Measurements from ENCODE around the gene CRYBA2. TPM values are rescaled to one million over a fixed set of nuclear protein-coding genes. Genes with fewer than 3 reads are reported as not detected.

Gene CRYBA2
- total and polyA plus RNA-seq, 3 donors from 2014 or later = 0.56 to 2.9 (median 2.7) TPM

DNA sequence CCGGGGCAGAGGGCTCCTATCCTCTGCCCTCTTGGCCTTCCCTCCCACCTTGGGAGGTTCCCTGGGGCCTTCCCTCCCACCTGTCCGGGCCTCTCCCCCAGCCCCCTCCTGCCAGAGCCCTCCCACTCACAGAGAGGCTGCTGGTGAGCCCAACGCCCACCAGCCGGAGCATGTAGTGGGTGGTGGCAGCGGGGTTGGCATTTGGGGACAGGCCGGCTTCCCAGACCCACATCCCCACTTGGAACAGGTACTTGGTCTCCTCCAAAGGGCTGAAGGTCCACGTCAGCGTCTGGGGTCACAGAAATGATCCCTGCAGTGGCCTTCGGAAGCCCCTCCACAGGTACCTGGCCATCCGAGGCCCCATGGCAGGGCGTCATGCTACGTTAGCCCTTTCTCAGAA, 28.8 kb upstream of the CRYBA2 start:
- no peak overlapping the region for H3K4me3 ChIP-seq
- no peak for DNase-seq
- no peak overlapping the region for H3K27ac ChIP-seq
- no peaks in the 10 kb centered on the region for H3K27me3 ChIP-seq
- no peaks in the 10 kb centered on the region for H3K4me1 ChIP-seq
- intact Hi-C loops (cut with DNase I; ENCODE audit: low total_unique reads) = no loop called here
- no peaks in the 10 kb centered on the region for H3K36me3 ChIP-seq (ENCODE audit: low read depth, missing control alignments)
- H3K9me3 ChIP-seq = no peaks in the 10 kb centered on the region
- TF ChIP-seq, protein P1, sequence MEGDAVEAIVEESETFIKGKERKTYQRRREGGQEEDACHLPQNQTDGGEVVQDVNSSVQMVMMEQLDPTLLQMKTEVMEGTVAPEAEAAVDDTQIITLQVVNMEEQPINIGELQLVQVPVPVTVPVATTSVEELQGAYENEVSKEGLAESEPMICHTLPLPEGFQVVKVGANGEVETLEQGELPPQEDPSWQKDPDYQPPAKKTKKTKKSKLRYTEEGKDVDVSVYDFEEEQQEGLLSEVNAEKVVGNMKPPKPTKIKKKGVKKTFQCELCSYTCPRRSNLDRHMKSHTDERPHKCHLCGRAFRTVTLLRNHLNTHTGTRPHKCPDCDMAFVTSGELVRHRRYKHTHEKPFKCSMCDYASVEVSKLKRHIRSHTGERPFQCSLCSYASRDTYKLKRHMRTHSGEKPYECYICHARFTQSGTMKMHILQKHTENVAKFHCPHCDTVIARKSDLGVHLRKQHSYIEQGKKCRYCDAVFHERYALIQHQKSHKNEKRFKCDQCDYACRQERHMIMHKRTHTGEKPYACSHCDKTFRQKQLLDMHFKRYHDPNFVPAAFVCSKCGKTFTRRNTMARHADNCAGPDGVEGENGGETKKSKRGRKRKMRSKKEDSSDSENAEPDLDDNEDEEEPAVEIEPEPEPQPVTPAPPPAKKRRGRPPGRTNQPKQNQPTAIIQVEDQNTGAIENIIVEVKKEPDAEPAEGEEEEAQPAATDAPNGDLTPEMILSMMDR (IDR thresholded peaks at IDR 0.05) = no peak
- TF ChIP-seq POLR2A (IDR thresholded peaks at IDR 0.05) = no peak
- 88 to 92% methylated on average over 11 to 12 of the region's 12 CpGs for WGBS, 2 donors

DNA sequence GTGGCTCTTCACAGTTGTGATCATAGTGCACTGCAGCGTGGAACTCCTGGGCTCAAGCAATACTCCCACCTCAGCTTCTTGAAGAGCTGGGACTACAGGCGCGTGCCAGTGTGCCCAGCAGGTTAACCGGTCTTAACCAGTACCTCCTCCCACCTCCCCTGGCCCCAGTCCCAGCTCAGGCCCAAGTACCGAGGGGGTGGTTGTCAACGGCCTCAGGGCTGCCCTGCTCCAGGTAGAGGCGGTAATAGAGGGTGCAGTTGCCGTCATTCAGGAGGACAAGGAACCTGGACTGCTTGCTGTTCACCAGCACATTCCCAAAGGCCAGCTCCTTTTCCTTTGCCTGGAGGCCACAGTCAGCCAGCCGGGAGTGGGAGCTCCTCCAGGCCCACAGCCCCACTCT, 28.4 kb upstream of the CRYBA2 start:
- no peak for TF ChIP-seq POLR2A (IDR thresholded peaks at IDR 0.05)
- TF ChIP-seq, protein P1 (IDR thresholded peaks at IDR 0.05) = no peak
- 84 to 91% methylated on average over 9 of the region's 9 CpGs for WGBS, 2 donors
- H3K9me3 ChIP-seq = no peaks in the 10 kb centered on the region
- no peaks in the 10 kb centered on the region for H3K27me3 ChIP-seq
- H3K4me1 ChIP-seq = no peaks in the 10 kb centered on the region
- H3K4me3 ChIP-seq = no peak overlapping the region
- DNase-seq = no peak
- intact Hi-C loops (cut with DNase I; ENCODE audit: low total_unique reads) = no loop called here
- no peaks in the 10 kb centered on the region for H3K36me3 ChIP-seq (ENCODE audit: low read depth, missing control alignments)
- H3K27ac ChIP-seq = no peak overlapping the region

DNA sequence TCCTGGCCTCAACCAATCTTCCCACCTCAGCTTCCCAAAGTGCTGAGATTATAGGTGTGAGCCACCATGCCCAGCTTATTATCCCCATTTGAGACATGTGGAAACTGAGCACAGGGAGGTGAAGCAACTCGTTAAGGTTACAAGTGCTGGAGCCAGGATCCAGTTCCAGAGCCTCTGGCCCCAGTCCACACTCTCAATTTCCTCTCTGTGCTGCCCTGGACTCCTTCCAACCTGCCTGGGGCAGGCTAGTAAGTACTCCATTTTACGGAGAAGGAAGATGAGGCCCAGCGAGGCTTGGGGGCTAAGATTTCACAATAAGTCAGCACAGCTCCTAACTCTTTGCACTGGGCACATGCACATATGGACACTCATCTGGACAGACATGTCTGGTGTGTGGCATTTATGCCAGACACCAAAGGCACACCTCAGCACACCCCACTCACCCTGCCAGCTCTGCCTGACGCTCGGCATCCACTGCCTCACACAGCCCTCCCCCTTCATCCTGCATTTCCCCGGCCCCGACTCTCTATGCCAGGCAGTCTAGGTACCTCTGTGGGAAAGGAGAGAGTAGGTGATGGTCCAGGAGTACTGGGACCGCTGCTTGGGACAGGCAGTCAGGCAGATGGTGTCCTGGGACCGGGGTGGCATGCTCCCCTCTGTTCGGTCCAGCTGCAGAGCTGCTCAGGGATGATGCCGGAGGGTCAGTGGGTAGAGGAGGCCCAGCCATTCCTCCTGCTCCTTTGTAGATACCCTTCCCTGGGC, 27.6 kb upstream of the CRYBA2 start:
- WGBS, 2 donors = 82 to 100% methylated on average over 1 to 11 of the region's 11 CpGs
- Histone ChIP-seq H3K4me3 (no peak overlapping the region), H3K9me3 (no peaks in the 10 kb centered on the region), H3K27ac (no peak overlapping the region), H3K27me3 (no peaks in the 10 kb centered on the region), H3K36me3 (ENCODE audit: low read depth, missing control alignments) (no peaks in the 10 kb centered on the region), H3K4me1 (no peaks in the 10 kb centered on the region)
- TF ChIP-seq, protein P1 (IDR thresholded peaks at IDR 0.05) = no peak
- no peak for TF ChIP-seq POLR2A (IDR thresholded peaks at IDR 0.05)
- DNase-seq = no peak
- intact Hi-C loops (cut with DNase I; ENCODE audit: low total_unique reads) = no loop called here

DNA sequence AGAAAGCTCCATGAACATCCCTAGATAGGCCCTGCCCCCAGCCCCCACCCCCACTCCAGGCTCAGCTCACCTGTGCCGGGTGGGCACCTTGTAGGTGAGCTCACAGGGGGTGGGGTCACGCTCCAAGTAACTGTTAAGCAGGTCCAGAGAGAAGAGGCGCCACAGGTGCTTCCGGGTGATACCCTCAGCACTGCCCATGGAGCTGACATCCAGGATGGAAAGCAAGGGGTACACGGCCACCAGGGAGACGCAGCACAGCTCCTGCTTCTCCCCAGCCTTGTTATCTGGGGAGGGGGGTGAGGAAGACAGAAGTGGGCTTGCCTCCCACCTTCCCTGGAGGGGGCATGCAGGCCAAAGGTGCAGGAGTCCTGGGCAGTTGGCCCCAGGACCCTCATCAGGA, 26.2 kb upstream of the CRYBA2 start:
- TF ChIP-seq POLR2A (IDR thresholded peaks at IDR 0.05) = no peak
- TF ChIP-seq, protein P1 (IDR thresholded peaks at IDR 0.05) = no peak
- no peaks in the 10 kb centered on the region for H3K4me1 ChIP-seq
- no peak overlapping the region for H3K4me3 ChIP-seq
- intact Hi-C loops (cut with DNase I; ENCODE audit: low total_unique reads) = no loop called here
- H3K27ac ChIP-seq = no peak overlapping the region
- 85% methylated on average over 6 of the region's 6 CpGs; no CpG with 5 or more reads in 1 of the 2 donors for WGBS, 2 donors
- no peaks in the 10 kb centered on the region for H3K36me3 ChIP-seq (ENCODE audit: low read depth, missing control alignments)
- no peaks in the 10 kb centered on the region for H3K27me3 ChIP-seq
- H3K9me3 ChIP-seq = no peaks in the 10 kb centered on the region
- no peak for DNase-seq

DNA sequence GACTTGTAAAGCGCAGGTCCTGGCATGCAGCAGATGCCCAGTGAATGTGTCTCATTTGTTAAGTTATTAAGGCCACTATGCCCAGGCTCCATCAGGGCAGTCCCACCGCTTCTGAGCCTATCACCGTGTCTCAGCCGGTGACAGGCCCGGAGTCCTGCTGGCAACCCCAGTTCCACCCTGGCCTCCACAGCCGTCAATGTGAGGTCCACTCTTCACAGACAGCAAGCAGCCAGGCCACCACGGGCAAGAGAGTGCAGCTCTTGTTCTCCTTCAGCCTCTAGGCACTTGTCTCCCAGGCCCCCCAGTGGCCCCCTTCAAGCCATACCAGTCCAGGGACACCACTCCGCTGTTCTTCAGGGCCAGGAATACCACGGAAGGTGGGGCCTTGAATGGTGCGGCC, 25.5 kb upstream of the CRYBA2 start:
- H3K4me1 ChIP-seq = no peaks in the 10 kb centered on the region
- no peaks in the 10 kb centered on the region for H3K36me3 ChIP-seq (ENCODE audit: low read depth, missing control alignments)
- DNase-seq = no peak
- no peaks in the 10 kb centered on the region for H3K9me3 ChIP-seq
- intact Hi-C loops (cut with DNase I; ENCODE audit: low total_unique reads) = no loop called here
- WGBS, 2 donors = 87 to 100% methylated on average over 3 to 10 of the region's 10 CpGs
- TF ChIP-seq POLR2A (IDR thresholded peaks at IDR 0.05) = no peak
- TF ChIP-seq, protein P1 (IDR thresholded peaks at IDR 0.05) = no peak
- H3K27ac ChIP-seq = no peak overlapping the region
- no peak overlapping the region for H3K4me3 ChIP-seq
- H3K27me3 ChIP-seq = no peaks in the 10 kb centered on the region
